Measurements from ENCODE around the gene PPFIBP1. TPM values are rescaled to one million over a fixed set of nuclear protein-coding genes. Genes with fewer than 3 reads are reported as not detected.
A peak's percentile ranks its signal among the peaks of the same experiment; 100 is the strongest.

PPFIBP1 gene
- total RNA-seq, 2 donors from 2014 or later, result 63.9 to 67.5 TPM

GRCh38 chr12:27614866-27615265 lies 90.9 kb downstream of the PPFIBP1 start:
- Histone ChIP-seq H3K4me1 (peaks cover 20% of the 10 kb centered on the region), H3K36me3 (replicated peaks in 1 of 2; ENCODE audit: insufficient read depth in 1 of 2, low read depth in 2 of 2) (no peaks in the 10 kb centered on the region), H3K4me3 (no peak overlapping the region), H3K27me3 (no peaks in the 10 kb centered on the region), H3K27ac (no peak overlapping the region), H3K9me3 (no peaks in the 10 kb centered on the region)
- WGBS, 2 donors, result 86 to 97% methylated on average over 3 of the region's 3 CpGs
- DNase-seq (no peak), ATAC-seq (no peak)
- intact Hi-C loops (cut with DNase I), result no loop called here
- no peak for TF ChIP-seq CTCF (IDR thresholded peaks at IDR 0.05)

GRCh38 chr12:27615331-27615891 lies 91.4 kb downstream of the PPFIBP1 start:
- ATAC-seq, result no peak
- intact Hi-C loops (cut with DNase I), result no loop called here

GRCh38 chr12:27616356-27617142 lies 92.5 kb downstream of the PPFIBP1 start:
- H3K4me3 ChIP-seq, result no peak overlapping the region
- DNase-seq, result no peak
- H3K36me3 ChIP-seq (replicated peaks in 1 of 2; ENCODE audit: insufficient read depth in 1 of 2, low read depth in 2 of 2), result no peaks in the 10 kb centered on the region
- H3K27ac ChIP-seq, result no peak overlapping the region
- H3K9me3 ChIP-seq, result no peaks in the 10 kb centered on the region
- no peak for ATAC-seq
- 86 to 92% methylated on average over 5 of the region's 5 CpGs for WGBS, 2 donors
- H3K27me3 ChIP-seq, result no peaks in the 10 kb centered on the region
- H3K4me1 ChIP-seq, result peaks cover 6% of the 10 kb centered on the region
- TF ChIP-seq POLR2A (IDR thresholded peaks at IDR 0.05) (no peak), CTCF (IDR thresholded peaks at IDR 0.05) (no peak)
- intact Hi-C loops (cut with DNase I), result no loop called here

More at GRCh38 chr12:27615331-27615891, 91.4 kb downstream of the PPFIBP1 start:
- Histone ChIP-seq H3K36me3 (replicated peaks in 1 of 2; ENCODE audit: insufficient read depth in 1 of 2, low read depth in 2 of 2) (no peaks in the 10 kb centered on the region), H3K9me3 (no peaks in the 10 kb centered on the region), H3K4me3 (no peak overlapping the region), H3K27me3 (no peaks in the 10 kb centered on the region), H3K27ac (no peak overlapping the region), H3K4me1 (peaks cover 15% of the 10 kb centered on the region)
- DNase-seq, result no peak
- no peak for TF ChIP-seq CTCF (IDR thresholded peaks at IDR 0.05)
- no peak for TF ChIP-seq POLR2A (IDR thresholded peaks at IDR 0.05)

- 83 to 88% methylated on average over 7 of the region's 7 CpGs for WGBS, 2 donors
- Histone ChIP-seq H3K27me3 (no peaks in the 10 kb centered on the region), H3K36me3 (replicated peaks in 1 of 2; ENCODE audit: insufficient read depth in 1 of 2, low read depth in 2 of 2) (no peaks in the 10 kb centered on the region), H3K27ac (no peak overlapping the region), H3K4me1 (peaks cover 11% of the 10 kb centered on the region), H3K4me3 (no peak overlapping the region), H3K9me3 (no peaks in the 10 kb centered on the region)
- intact Hi-C loops (cut with DNase I), result no loop called here
- ATAC-seq (no peak), DNase-seq (no peak)
- no peak for TF ChIP-seq CTCF (IDR thresholded peaks at IDR 0.05)
- no peak for TF ChIP-seq POLR2A (IDR thresholded peaks at IDR 0.05)
Measured at GRCh38 chr12:27618836-27619235, 94.8 kb downstream of the PPFIBP1 start.

- no peaks in the 10 kb centered on the region for H3K36me3 ChIP-seq (replicated peaks in 1 of 2; ENCODE audit: insufficient read depth in 1 of 2, low read depth in 2 of 2)
- H3K9me3 ChIP-seq, result no peaks in the 10 kb centered on the region
- no peak for DNase-seq
- ATAC-seq, result peak; percentile 35
- intact Hi-C loops (cut with DNase I), result no loop called here
- H3K27ac ChIP-seq, result no peak overlapping the region
- H3K27me3 ChIP-seq, result no peaks in the 10 kb centered on the region
- H3K4me3 ChIP-seq, result no peak overlapping the region
- peaks cover 13% of the 10 kb centered on the region for H3K4me1 ChIP-seq
- TF ChIP-seq POLR2A (IDR thresholded peaks at IDR 0.05), result no peak
- no peak for TF ChIP-seq CTCF (IDR thresholded peaks at IDR 0.05)
Measured at GRCh38 chr12:27619308-27619707, 95.3 kb downstream of the PPFIBP1 start.
